BLaER1 treated with 17β-estradiol and CSF1 and Interleukin-3, amounts not matched to agents 10 nM and 100 nM (cell line): Measurements from ENCODE around the gene RPS6KA5.

Source experiments
- H3K27ac ChIP-seq, 11 experiments: shearing (Covaris generic); formaldehyde crosslinking; 2 replicates each; pipeline ENCODE4 v1.8.1; 2022
- H3K27me3 ChIP-seq, 11 experiments: shearing (Covaris generic); formaldehyde crosslinking; 2 replicates each; pipeline ENCODE4 v1.8.1; 2022
- H3K36me3 ChIP-seq, 11 experiments: shearing (Covaris generic); formaldehyde crosslinking; 2 replicates each; pipeline ENCODE4 v1.8.1; 2022
- H3K4me1 ChIP-seq, 10 experiments: shearing (Covaris generic); formaldehyde crosslinking; 2 replicates each; pipeline ENCODE4 v1.8.1; 2022
- H3K4me2 ChIP-seq, 11 experiments: shearing (Covaris generic); formaldehyde crosslinking; 2 replicates each; pipeline ENCODE4 v1.8.1; 2022
- H3K4me3 ChIP-seq, 10 experiments: shearing (Covaris generic); formaldehyde crosslinking; 2 replicates each; pipeline ENCODE4 v1.8.1; 2022
- H3K9ac ChIP-seq, 11 experiments: shearing (Covaris generic); formaldehyde crosslinking; 2 replicates each; pipeline ENCODE4 v1.8.1; 2022
- H3K9me3 ChIP-seq, 11 experiments: shearing (Covaris generic); formaldehyde crosslinking; replicated peaks in 1 of 11; 2 replicates each; pipeline ENCODE4 v1.8.1; 2022
- H4K20me1 ChIP-seq, 11 experiments: shearing (Covaris generic); formaldehyde crosslinking; 2 replicates each; pipeline ENCODE4 v1.8.1; 2022
- Cebpa-rat ChIP-seq, 11 experiments: shearing (Covaris generic); IDR thresholded peaks; 2 replicates each; pipeline ENCODE4 v1.8.1; 2022

Gene RPS6KA5

DNA sequence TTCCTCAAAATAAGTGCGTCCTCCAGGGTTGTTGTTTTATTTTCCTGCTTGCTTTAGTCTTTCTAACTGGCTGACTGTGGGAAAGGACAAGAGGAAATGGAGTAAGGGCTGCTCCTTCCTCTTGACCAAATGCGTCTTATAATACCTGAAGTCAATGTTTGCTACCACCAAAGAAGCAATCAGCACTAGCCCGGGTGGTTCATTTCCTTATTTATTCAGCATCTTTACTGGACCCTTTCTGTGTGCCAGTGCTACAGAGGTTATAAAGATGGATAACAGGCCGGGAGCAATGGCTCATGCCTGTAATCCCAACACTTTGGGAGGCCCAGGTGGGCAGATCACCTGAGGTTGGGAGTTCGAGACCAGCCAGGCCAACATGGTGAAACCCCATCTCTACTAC, 15.1 kb upstream of the RPS6KA5 start:
- Histone ChIP-seq H3K4me1 (peaks cover 0 to 20% (median 14%) of the 10 kb centered on the region in 10 experiments; a peak in 15 of 20 replicates), H3K9ac (no peak overlapping the region), H3K27me3 (peaks cover 0 to 6% (median 0%) of the 10 kb centered on the region in 11 experiments; a peak in 2 of 22 replicates), H3K36me3 (no peaks in the 10 kb centered on the region), H3K9me3 (peaks cover 0 to 5% (median 0%) of the 10 kb centered on the region in 11 experiments; a peak in 2 of 22 replicates), H3K27ac (no peak overlapping the region), H4K20me1 (no peaks in the 10 kb centered on the region), H3K4me3 (no peak overlapping the region), H3K4me2 (no peak overlapping the region)
- no peak for TF ChIP-seq Cebpa-rat (IDR thresholded peaks at IDR 0.05)

DNA sequence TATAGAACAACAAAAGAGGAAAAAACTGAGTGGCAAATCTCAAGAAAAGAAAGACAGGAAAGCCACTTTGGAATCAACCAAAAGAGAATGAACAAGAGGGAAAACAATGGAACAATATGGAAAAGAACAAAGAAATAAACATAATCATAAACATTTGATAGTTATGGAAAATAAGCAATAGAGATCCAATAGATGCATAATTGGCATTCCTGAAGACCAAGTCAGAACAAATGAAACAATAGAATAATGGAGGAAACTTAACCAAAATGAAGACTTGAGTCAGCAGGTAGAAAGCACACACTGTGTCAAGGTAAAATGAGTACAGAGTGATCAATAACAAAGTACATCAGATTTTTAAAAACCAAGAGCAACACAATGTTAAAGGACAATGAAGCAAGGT, 10.1 kb upstream of the RPS6KA5 start:
- Histone ChIP-seq H3K4me3 (no peak overlapping the region), H3K27ac (no peak overlapping the region), H3K4me2 (no peak overlapping the region), H3K4me1 (peaks cover 0 to 13% (median 6%) of the 10 kb centered on the region in 10 experiments; a peak in 11 of 20 replicates), H3K27me3 (no peaks in the 10 kb centered on the region), H4K20me1 (no peaks in the 10 kb centered on the region), H3K9ac (no peak overlapping the region), H3K9me3 (peaks cover 0 to 10% (median 0%) of the 10 kb centered on the region in 11 experiments; a peak in 2 of 22 replicates), H3K36me3 (no peaks in the 10 kb centered on the region)
- TF ChIP-seq Cebpa-rat (IDR thresholded peaks at IDR 0.05): no peak

DNA sequence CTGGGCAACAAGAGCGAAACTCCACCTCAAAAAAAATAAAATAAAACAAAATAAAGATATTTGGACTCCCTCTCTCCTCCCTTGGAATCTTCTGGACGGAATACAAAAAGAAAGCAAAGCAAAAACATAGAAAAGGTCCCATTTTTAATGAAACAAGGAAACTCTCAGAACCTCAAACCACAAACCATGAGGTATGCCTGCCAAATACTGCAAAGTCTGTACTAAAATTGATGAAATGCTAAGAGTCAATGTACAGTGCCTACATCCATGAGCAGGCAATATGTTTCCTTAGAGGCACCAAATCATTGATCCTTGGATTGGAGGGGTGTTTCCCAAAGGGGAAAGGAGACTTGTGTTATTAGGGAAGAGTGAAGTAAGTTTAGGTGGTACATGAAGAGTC, 8.2 kb upstream of the RPS6KA5 start:
- H3K36me3 ChIP-seq: no peaks in the 10 kb centered on the region
- H4K20me1 ChIP-seq: no peaks in the 10 kb centered on the region
- H3K27ac ChIP-seq: no peak overlapping the region
- peaks cover 3 to 17% (median 9%) of the 10 kb centered on the region in 10 experiments for H3K4me1 ChIP-seq
- H3K9me3 ChIP-seq: peaks cover 0 to 10% (median 0%) of the 10 kb centered on the region in 11 experiments; a peak in 2 of 22 replicates
- no peak for TF ChIP-seq Cebpa-rat (IDR thresholded peaks at IDR 0.05)
- no peak overlapping the region for H3K9ac ChIP-seq
- no peak overlapping the region for H3K4me3 ChIP-seq
- H3K27me3 ChIP-seq: no peaks in the 10 kb centered on the region
- no peak overlapping the region for H3K4me2 ChIP-seq

DNA sequence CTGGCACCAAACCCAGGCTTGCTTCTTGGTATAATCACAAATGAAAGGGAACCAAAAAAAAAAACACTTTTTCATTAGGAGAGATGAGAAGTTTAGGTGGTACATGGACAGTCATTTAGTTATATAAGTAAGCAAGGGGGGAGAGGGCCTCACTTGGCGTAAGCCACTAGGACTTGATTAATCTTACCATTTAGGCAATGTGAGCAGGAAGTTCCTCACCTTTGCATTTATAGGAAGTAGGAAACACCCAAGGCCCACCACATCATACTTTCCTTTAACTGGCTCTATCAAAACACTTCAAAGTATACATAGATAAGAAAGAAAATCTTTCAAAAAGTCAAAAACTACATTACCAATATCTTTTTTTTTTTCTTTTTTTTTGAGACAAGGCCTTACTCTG, 6.7 kb upstream of the RPS6KA5 start:
- Histone ChIP-seq H3K36me3 (no peaks in the 10 kb centered on the region), H3K27me3 (no peaks in the 10 kb centered on the region), H3K4me2 (no peak overlapping the region), H3K27ac (no peak overlapping the region), H4K20me1 (no peaks in the 10 kb centered on the region), H3K9ac (no peak overlapping the region), H3K9me3 (peaks cover 0 to 10% (median 0%) of the 10 kb centered on the region in 11 experiments; a peak in 2 of 22 replicates), H3K4me1 (peaks cover 15 to 29% (median 20%) of the 10 kb centered on the region in 10 experiments), H3K4me3 (no peak overlapping the region)
- no peak for TF ChIP-seq Cebpa-rat (IDR thresholded peaks at IDR 0.05)

DNA sequence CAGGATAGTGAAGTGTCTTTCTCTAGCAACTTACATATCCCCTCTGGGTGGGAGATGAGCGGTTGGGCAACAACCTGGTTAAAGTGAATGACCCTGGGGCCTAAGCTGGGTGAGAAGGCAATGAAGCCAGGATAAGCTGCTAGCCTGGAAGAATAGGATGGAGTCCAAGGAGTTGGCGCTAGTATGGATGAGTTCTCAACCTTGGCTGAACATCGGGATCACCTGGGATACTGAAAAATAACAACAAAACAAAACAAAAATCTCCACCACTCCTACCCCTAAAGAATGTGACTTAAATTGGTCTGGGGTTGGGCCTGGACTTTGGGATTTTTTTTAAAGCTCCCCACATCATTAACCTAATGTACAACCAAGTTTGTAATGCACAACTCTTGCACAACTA, 4.8 kb upstream of the RPS6KA5 start:
- no peak for TF ChIP-seq Cebpa-rat (IDR thresholded peaks at IDR 0.05)
- Histone ChIP-seq H3K27me3 (no peaks in the 10 kb centered on the region), H3K9me3 (peaks cover 0 to 1% (median 0%) of the 10 kb centered on the region in 11 experiments; a peak in 1 of 22 replicates), H3K27ac (no peak overlapping the region), H3K4me3 (no peak overlapping the region), H3K4me2 (no peak overlapping the region), H3K9ac (no peak overlapping the region), H3K4me1 (peaks cover 24 to 41% (median 30%) of the 10 kb centered on the region in 10 experiments), H3K36me3 (no peaks in the 10 kb centered on the region), H4K20me1 (no peaks in the 10 kb centered on the region)

DNA sequence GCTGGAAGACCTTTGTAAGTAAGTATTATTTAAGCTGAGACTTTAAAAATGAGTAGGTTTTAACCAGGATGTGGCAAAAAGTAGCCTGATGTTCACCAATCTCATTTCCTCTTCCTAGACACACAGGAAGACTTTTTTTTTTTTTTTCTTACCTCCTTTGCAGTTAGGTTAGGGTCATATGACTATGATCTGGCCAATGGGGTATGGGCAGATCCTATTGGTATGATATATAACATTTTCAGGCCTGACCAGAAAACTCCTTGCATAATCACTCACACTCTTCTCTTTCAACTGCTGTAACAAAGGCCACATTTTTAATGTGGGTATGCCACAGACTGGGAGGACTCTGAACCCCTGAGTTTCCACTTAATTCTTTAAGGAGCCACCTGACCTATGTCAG, 2.7 kb upstream of the RPS6KA5 start:
- H3K4me3 ChIP-seq: no peak overlapping the region
- H3K9ac ChIP-seq: no peak overlapping the region
- H3K27me3 ChIP-seq: no peaks in the 10 kb centered on the region
- no peak for TF ChIP-seq Cebpa-rat (IDR thresholded peaks at IDR 0.05)
- no peaks in the 10 kb centered on the region for H3K36me3 ChIP-seq
- H3K4me1 ChIP-seq: peaks cover 24 to 47% (median 40%) of the 10 kb centered on the region in 10 experiments
- H3K9me3 ChIP-seq: no peaks in the 10 kb centered on the region
- H4K20me1 ChIP-seq: no peaks in the 10 kb centered on the region
- peak overlapping the region in 7 of 11 experiments; percentile 27 to 63 (median 55); a peak in 12 of 22 replicates for H3K27ac ChIP-seq
- H3K4me2 ChIP-seq: peak overlapping the region; percentile 7 to 63 (median 46); a peak in 21 of 22 replicates

DNA sequence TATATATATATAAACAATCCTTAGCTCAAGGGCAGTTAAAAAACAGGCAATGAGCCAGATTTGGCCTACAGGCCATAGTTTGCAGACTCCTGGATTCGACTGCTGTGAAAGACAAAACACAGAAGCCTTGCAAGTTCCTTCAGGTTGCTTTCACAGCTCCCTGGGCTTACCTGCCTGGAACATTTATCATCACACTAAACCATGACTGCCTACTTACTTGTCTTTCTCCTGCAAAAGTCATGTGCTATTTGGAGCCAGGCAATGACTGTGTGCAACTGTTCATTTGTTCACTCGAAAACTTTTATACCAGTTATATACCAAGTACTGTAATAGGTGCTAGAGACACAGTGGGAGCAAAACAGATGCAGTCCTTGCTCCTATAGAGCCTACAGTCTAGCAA, 2.2 kb upstream of the RPS6KA5 start:
- Histone ChIP-seq H3K4me2 (peak overlapping the region; percentile 7 to 63 (median 46); a peak in 20 of 22 replicates), H4K20me1 (no peaks in the 10 kb centered on the region), H3K27me3 (no peaks in the 10 kb centered on the region), H3K9me3 (no peaks in the 10 kb centered on the region), H3K9ac (no peak overlapping the region), H3K27ac (peak overlapping the region in 7 of 11 experiments; percentile 19 to 63 (median 55); a peak in 12 of 22 replicates), H3K36me3 (no peaks in the 10 kb centered on the region), H3K4me1 (peaks cover 24 to 47% (median 40%) of the 10 kb centered on the region in 10 experiments), H3K4me3 (no peak overlapping the region)
- no peak for TF ChIP-seq Cebpa-rat (IDR thresholded peaks at IDR 0.05)

DNA sequence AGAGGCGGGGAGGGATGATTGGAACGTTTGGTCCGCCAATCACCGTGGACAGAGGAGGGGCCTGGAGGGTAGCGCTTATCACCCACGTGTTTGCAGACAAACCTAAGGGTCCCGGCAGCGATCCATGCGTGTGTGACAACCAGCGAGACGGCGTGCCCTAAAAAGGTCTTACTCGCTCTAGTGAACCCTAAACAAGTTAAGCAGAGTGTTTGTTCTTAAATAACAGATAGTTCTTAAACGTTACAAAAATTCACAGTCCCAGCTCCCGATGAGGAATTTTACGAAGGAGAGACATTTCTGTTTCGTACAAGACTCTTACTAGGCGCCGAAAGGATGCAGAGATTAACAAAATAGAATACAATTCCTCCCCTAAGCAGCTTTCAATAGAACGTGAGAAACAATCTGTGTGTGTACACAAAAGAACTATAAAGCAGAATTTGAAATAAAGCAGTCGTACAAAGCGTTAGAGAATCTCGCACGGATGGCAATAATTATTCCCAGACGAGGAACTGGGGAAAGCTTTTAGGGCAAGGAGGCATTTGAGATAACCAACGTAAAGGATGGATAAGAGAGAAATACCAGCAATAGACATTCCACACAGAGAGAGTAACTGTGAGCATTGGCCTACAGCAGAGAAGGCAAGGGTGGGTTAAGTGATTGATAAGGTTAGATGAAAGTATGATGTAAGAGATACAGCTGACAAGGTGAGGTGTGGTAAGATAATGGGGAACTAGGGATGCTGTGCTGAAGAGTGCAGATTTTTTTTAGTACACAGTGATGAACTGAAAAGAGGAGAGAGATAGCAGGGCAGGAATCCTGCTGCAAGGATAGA, 831 bp upstream of the RPS6KA5 start:
- Histone ChIP-seq H3K27me3 (no peaks in the 10 kb centered on the region), H3K4me3 (peak overlapping the region; percentile 48 to 69 (median 58)), H3K4me2 (peak overlapping the region; percentile 70 to 91 (median 83)), H3K9me3 (no peaks in the 10 kb centered on the region), H4K20me1 (no peaks in the 10 kb centered on the region), H3K27ac (peak overlapping the region in 10 of 11 experiments; percentile 35 to 96 (median 58); a peak in 18 of 22 replicates), H3K4me1 (peaks cover 24 to 40% (median 33%) of the 10 kb centered on the region in 10 experiments), H3K9ac (peak overlapping the region; percentile 29 to 79 (median 69); a peak in 19 of 22 replicates), H3K36me3 (no peaks in the 10 kb centered on the region)
- TF ChIP-seq Cebpa-rat (IDR thresholded peaks at IDR 0.05): no peak

DNA sequence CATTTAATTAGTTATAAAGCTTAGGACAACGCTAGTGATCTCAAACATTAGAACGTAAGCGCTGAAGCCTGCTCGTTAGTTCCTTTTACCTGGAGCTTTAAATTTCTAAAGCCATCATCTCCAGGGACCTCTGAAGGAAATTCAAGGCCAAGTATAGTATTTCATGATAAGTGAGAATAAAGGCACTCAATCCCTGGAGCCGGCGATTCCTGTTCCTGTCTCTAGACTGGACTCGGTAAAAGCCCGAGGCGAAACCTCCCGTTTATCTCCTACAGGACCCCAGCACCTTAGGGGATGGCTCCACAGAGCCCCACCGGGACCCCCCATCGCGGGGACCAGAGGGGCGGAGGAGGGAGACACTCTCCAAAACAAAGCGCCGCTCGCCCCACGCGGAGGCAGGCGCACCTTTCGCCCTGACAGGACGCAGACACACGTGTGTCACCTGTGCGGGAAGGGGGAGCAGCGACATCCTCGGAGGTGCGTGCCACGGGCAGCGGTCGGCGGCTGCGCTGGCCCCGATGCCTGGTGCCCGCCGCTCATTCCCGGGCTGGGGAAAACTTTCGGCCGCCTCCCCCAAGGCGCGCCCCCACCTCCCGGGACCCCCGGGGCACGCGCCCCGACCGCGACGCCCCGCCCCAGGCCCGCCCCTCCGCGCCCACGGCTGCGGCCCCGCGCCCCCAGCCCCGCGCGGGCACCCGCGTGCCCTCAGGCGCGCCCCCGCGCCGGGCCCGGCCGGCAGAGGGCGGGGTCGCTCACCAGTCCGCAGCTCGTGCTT, 678 bp downstream of the RPS6KA5 start:
- peak overlapping the region; percentile 69 to 94 (median 88) for H3K4me3 ChIP-seq
- peaks cover 24 to 39% (median 32%) of the 10 kb centered on the region in 10 experiments for H3K4me1 ChIP-seq
- no peak for TF ChIP-seq Cebpa-rat (IDR thresholded peaks at IDR 0.05)
- no peaks in the 10 kb centered on the region for H3K36me3 ChIP-seq
- peak overlapping the region; percentile 75 to 99 (median 96) for H3K4me2 ChIP-seq
- H3K27ac ChIP-seq: peak overlapping the region; percentile 71 to 96 (median 87); a peak in 21 of 22 replicates
- H3K27me3 ChIP-seq: no peaks in the 10 kb centered on the region
- no peaks in the 10 kb centered on the region for H3K9me3 ChIP-seq
- no peaks in the 10 kb centered on the region for H4K20me1 ChIP-seq
- peak overlapping the region; percentile 83 to 96 (median 90) for H3K9ac ChIP-seq
